ENCODE measurements around the gene UFD1. TPM values are rescaled to one million over a fixed set of nuclear protein-coding genes. Genes with fewer than 3 reads are reported as not detected.

Gene UFD1
- total and polyA plus RNA-seq, 2 donors (not counting 1 experiment from before 2014, with no cell fraction given): 41.3 to 86.2 TPM

GRCh38 chr22:19488285-19488684, 9.3 kb upstream of the UFD1 start:
- H3K79me2 ChIP-seq (ENCODE audit: control insufficient read depth, insufficient read depth, low read length): no peaks in the 10 kb centered on the region
- no peaks in the 10 kb centered on the region for H4K20me1 ChIP-seq (ENCODE audit: control insufficient read depth, extremely low read depth, insufficient read depth, low read length)
- no peak for DNase-seq (ENCODE audit: low read depth in 2 of 2)
- H3K9ac ChIP-seq (ENCODE audit: insufficient read depth, low read length): no peak overlapping the region
- H3K36me3 ChIP-seq (ENCODE audit: control insufficient read depth, insufficient read depth, low read length): peaks cover 4% of the 10 kb centered on the region
- H3K4me1 ChIP-seq (ENCODE audit: control insufficient read depth, extremely low read depth, insufficient read depth, low read length): no peaks in the 10 kb centered on the region
- no peak for TF ChIP-seq EZH2 (IDR thresholded peaks at IDR 0.05; ENCODE audit: low read length, missing control alignments)
- TF ChIP-seq, protein P1, sequence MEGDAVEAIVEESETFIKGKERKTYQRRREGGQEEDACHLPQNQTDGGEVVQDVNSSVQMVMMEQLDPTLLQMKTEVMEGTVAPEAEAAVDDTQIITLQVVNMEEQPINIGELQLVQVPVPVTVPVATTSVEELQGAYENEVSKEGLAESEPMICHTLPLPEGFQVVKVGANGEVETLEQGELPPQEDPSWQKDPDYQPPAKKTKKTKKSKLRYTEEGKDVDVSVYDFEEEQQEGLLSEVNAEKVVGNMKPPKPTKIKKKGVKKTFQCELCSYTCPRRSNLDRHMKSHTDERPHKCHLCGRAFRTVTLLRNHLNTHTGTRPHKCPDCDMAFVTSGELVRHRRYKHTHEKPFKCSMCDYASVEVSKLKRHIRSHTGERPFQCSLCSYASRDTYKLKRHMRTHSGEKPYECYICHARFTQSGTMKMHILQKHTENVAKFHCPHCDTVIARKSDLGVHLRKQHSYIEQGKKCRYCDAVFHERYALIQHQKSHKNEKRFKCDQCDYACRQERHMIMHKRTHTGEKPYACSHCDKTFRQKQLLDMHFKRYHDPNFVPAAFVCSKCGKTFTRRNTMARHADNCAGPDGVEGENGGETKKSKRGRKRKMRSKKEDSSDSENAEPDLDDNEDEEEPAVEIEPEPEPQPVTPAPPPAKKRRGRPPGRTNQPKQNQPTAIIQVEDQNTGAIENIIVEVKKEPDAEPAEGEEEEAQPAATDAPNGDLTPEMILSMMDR (conservative IDR thresholded peaks at IDR 0.05 in 1 of 2, IDR thresholded peaks at IDR 0.05 in 1 of 2; ENCODE audit: low read depth in 1 of 2, low read length in 2 of 2): no peak
- no peak overlapping the region for H3K27ac ChIP-seq (ENCODE audit: insufficient read depth, low read length)
- H3K4me3 ChIP-seq (replicated peaks in 1 of 4; ENCODE audit: control extremely low read depth in 1 of 4, insufficient read depth in 1 of 4, low read depth in 3 of 4, low read length in 4 of 4): no peak overlapping the region
- no peaks in the 10 kb centered on the region for H3K9me3 ChIP-seq (ENCODE audit: control insufficient read depth, insufficient read depth, low read depth, low read length)
- H3K27me3 ChIP-seq (ENCODE audit: control insufficient read depth, insufficient read depth, low read length): no peaks in the 10 kb centered on the region
- no peak overlapping the region for H3K4me2 ChIP-seq (ENCODE audit: extremely low read depth, insufficient read depth, low read length)
- no peak overlapping the region for H2AFZ ChIP-seq (ENCODE audit: low read length)

GRCh38 chr22:19483481-19484244, 4.7 kb upstream of the UFD1 start:
- H3K36me3 ChIP-seq (ENCODE audit: control insufficient read depth, insufficient read depth, low read length): peaks cover 4% of the 10 kb centered on the region
- DNase-seq (ENCODE audit: low read depth in 2 of 2): peak in 1 of 2 donors; percentile 24
- H3K9me3 ChIP-seq (ENCODE audit: control insufficient read depth, insufficient read depth, low read depth, low read length): no peaks in the 10 kb centered on the region
- TF ChIP-seq, protein P1 (conservative IDR thresholded peaks at IDR 0.05 in 1 of 2, IDR thresholded peaks at IDR 0.05 in 1 of 2; ENCODE audit: low read depth in 1 of 2, low read length in 2 of 2): no peak
- TF ChIP-seq EZH2 (IDR thresholded peaks at IDR 0.05; ENCODE audit: low read length, missing control alignments): no peak
- no peak overlapping the region for H2AFZ ChIP-seq (ENCODE audit: low read length)
- H3K4me1 ChIP-seq (ENCODE audit: control insufficient read depth, extremely low read depth, insufficient read depth, low read length): peaks cover 6% of the 10 kb centered on the region
- H3K4me3 ChIP-seq (replicated peaks in 1 of 4; ENCODE audit: control extremely low read depth in 1 of 4, insufficient read depth in 1 of 4, low read depth in 3 of 4, low read length in 4 of 4): no peak overlapping the region
- no peak overlapping the region for H3K4me2 ChIP-seq (ENCODE audit: extremely low read depth, insufficient read depth, low read length)
- H3K79me2 ChIP-seq (ENCODE audit: control insufficient read depth, insufficient read depth, low read length): peaks cover 12% of the 10 kb centered on the region
- H3K27ac ChIP-seq (ENCODE audit: insufficient read depth, low read length): no peak overlapping the region
- no peak overlapping the region for H3K9ac ChIP-seq (ENCODE audit: insufficient read depth, low read length)
- no peaks in the 10 kb centered on the region for H4K20me1 ChIP-seq (ENCODE audit: control insufficient read depth, extremely low read depth, insufficient read depth, low read length)
- H3K27me3 ChIP-seq (ENCODE audit: control insufficient read depth, insufficient read depth, low read length): no peaks in the 10 kb centered on the region

DNA sequence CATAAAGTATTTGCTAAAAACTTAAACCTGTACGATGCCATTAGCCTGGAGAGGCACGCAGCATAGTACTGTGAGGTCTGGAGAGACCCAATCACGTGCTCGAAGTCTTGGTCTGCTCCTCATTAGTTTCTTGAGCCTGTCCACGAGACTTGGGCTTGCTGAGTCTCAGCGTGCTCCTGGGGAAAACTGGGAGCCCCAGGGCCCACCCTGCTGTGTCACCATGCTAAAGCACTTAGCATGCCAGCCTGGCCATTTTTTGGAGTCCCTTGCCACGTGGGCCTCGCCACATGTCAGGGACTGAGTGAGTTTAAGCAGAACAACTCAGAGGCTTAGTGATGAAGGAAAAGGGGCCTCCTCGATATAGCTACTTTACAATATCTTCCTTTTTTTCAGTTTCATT, 3.3 kb upstream of the UFD1 start:
- no peak overlapping the region for H2AFZ ChIP-seq (ENCODE audit: low read length)

More for the DNA sequence above, 3.3 kb upstream of the UFD1 start:
- peaks cover 10% of the 10 kb centered on the region for H3K4me1 ChIP-seq (ENCODE audit: control insufficient read depth, extremely low read depth, insufficient read depth, low read length)
- H3K4me3 ChIP-seq (replicated peaks in 1 of 4; ENCODE audit: control extremely low read depth in 1 of 4, insufficient read depth in 1 of 4, low read depth in 3 of 4, low read length in 4 of 4): no peak overlapping the region
- no peak overlapping the region for H3K4me2 ChIP-seq (ENCODE audit: extremely low read depth, insufficient read depth, low read length)
- no peak for TF ChIP-seq EZH2 (IDR thresholded peaks at IDR 0.05; ENCODE audit: low read length, missing control alignments)
- TF ChIP-seq, protein P1 (conservative IDR thresholded peaks at IDR 0.05 in 1 of 2, IDR thresholded peaks at IDR 0.05 in 1 of 2; ENCODE audit: low read depth in 1 of 2, low read length in 2 of 2): no peak
- no peak for DNase-seq (ENCODE audit: low read depth in 2 of 2)
- H3K79me2 ChIP-seq (ENCODE audit: control insufficient read depth, insufficient read depth, low read length): peaks cover 26% of the 10 kb centered on the region
- no peaks in the 10 kb centered on the region for H3K9me3 ChIP-seq (ENCODE audit: control insufficient read depth, insufficient read depth, low read depth, low read length)
- H3K27me3 ChIP-seq (ENCODE audit: control insufficient read depth, insufficient read depth, low read length): no peaks in the 10 kb centered on the region
- no peak overlapping the region for H3K9ac ChIP-seq (ENCODE audit: insufficient read depth, low read length)
- H4K20me1 ChIP-seq (ENCODE audit: control insufficient read depth, extremely low read depth, insufficient read depth, low read length): no peaks in the 10 kb centered on the region
- H3K36me3 ChIP-seq (ENCODE audit: control insufficient read depth, insufficient read depth, low read length): peaks cover 4% of the 10 kb centered on the region
- H3K27ac ChIP-seq (ENCODE audit: insufficient read depth, low read length): no peak overlapping the region

Measured in fibroblast of lung (primary cell).